Measurements from ENCODE around the gene METTL21C.
A peak's percentile ranks its signal among the peaks of the same experiment; 100 is the strongest.

The METTL21C gene

DNA sequence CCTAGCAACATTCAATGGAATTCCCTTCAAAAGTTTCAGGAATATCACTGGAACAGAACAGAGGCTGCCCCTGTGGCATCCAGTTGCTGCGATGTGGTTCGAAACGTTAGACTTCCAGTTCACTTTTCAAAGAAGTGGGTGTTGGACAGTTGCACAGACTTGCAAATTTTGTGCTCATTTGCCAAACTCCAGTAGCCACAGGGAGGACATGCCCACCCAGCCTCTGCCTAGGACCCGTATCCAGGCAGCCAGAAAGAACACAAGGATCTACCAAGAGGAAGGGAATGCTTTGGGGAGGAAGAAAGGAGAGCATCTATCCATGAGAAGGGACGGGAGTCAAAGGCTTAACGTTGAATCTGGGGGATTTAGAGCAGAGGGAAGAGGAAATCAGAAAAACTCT is at the start of gene METTL21C:
TSS of gene METTL21C (minus strand) at position 108 of the 400 bp plus-strand sequence. CDS start 546 bp downstream, outside the sequence.
- no peak for DNase-seq

- DNase-seq, result no peak
These were observed 47.7 kb upstream of the METTL21C start for GRCh38 chr13:102742506-102742905.

DNA sequence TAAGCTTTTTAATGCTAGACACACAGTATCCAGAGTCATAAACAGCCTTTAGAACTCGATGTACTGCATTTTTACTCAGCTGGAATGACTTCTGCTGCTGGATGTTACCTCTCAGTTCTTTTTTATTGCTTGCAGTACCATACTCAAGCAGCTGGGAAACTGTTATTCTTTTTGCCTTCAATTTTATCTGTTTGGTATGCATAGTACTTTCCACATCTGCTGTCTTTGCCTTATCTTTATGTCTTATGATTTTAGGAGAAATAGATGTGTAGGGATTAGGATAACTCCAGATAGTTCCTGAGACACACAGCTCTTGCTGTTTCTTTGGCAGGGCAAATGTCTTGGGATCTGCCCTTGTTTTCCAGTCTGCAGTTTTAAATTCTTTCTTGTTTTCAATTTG is 47.3 kb upstream of the METTL21C start:
- no peak for DNase-seq

DNA sequence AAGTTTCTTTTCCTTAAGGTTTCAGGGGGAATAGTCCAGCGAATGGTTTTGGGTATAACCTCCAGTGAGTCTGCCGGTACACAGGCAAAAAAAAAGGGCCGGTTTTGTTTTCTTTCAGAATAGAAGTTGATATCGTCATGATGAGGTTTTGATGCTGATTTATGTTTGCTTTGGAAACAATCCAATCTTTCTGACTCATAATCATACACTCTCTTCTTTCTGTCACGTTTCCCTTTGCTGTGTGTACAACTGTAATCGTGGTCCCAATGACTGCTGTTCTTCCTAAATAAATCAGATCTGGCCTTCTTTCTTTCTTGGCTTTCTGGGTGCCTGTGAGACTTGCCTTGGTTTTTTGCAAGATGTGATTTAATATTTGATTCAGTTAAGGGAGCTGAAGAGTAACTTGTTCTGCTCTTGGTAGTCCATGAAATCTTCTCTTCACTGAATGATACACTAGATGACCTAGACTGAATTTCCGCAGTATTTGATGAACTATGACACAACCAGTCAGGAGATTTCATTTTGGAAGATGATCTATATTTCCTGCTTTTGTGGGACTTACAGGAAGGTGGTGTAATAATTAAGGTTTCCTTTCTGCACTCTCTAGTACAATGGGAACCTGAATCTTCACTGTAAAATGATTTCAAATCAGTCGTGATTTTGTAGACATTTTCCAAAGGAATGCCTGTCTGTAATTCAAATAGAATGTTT is 34.9 kb upstream of the METTL21C start:
- DNase-seq, result peak; percentile 75

- DNase-seq, result peak; percentile 1
These were observed 31.6 kb upstream of the METTL21C start for GRCh38 chr13:102726430-102726829.

GRCh38 chr13:102724923-102725322 is 30.1 kb upstream of the METTL21C start:
- peak; percentile 33 for DNase-seq

- no peak for DNase-seq
These were observed 27.0 kb upstream of the METTL21C start for GRCh38 chr13:102721800-102722231.

- no peak for DNase-seq
These were observed 23.9 kb upstream of the METTL21C start for GRCh38 chr13:102718746-102719145.

GRCh38 chr13:102715447-102715846 is 20.6 kb upstream of the METTL21C start:
- no peak for DNase-seq

- DNase-seq, result no peak
These were observed 15.4 kb upstream of the METTL21C start for GRCh38 chr13:102710261-102710679.

GRCh38 chr13:102709536-102709935 is 14.7 kb upstream of the METTL21C start:
- no peak for DNase-seq

GRCh38 chr13:102708991-102709390 is 14.1 kb upstream of the METTL21C start:
- no peak for DNase-seq

GRCh38 chr13:102708211-102708610 is 13.4 kb upstream of the METTL21C start:
- no peak for DNase-seq

GRCh38 chr13:102707467-102707866 is 12.6 kb upstream of the METTL21C start:
- peak; percentile 29 for DNase-seq

DNA sequence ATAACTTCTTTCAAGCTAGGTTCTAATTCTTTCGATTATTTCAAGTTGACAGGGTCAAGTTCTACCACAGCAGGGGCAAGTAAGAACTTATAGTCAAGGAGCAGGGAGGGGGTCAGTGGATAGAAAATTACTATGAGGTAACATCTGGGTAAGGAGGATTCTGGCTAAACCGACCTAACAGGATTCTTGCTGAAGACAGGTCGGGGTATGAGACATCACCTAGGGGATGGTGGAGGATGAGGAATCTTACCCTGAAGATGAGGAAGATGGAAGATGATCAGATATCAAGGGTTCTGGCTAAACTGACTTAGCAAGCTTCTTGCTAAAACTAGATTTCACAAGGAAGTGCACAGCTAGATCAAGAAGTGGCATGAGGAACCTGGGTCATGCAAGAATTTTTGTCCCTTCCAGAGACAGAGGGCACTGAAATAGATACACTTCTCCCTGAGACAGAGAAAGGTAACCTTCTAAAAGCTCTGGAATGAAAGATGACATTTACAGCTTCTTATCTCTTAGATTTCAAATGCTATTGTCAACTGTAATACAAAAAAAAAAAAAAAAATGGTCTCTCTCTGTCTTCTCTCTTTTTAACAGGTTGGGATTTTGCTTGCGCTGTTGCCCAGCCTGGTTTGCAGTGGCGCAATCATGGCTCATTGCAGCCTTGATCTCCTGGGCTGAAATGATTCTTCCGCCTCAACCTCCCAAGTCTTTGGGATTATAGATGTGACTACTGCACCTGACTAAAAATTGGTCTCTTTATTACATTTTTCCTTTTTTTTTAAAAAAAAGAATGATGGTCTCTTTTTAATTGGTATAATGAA is 9.6 kb upstream of the METTL21C start:
- DNase-seq, result no peak

DNA sequence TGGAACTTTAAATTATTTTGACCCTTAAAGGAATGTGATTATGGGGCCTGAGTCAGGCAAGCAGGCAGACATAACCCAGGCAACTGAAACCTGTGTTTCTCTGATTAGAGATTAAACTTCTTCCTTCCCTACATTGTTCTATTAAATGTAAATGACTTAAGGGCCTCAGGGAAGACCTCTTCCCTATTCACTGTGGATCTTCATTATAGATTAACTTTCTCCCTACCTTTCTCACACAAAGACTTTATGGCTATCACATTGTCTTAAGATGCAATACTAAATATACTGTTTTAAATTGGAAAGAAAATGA is 8.8 kb upstream of the METTL21C start:
- DNase-seq, result no peak

GRCh38 chr13:102702965-102703725 is 8.3 kb upstream of the METTL21C start:
- DNase-seq, result no peak

GRCh38 chr13:102701331-102701730 is 6.5 kb upstream of the METTL21C start:
- no peak for DNase-seq

- no peak for DNase-seq
These were observed 5.5 kb upstream of the METTL21C start for GRCh38 chr13:102700088-102701031.

- DNase-seq, result no peak
These were observed 4.7 kb upstream of the METTL21C start for GRCh38 chr13:102699504-102699903.

DNA sequence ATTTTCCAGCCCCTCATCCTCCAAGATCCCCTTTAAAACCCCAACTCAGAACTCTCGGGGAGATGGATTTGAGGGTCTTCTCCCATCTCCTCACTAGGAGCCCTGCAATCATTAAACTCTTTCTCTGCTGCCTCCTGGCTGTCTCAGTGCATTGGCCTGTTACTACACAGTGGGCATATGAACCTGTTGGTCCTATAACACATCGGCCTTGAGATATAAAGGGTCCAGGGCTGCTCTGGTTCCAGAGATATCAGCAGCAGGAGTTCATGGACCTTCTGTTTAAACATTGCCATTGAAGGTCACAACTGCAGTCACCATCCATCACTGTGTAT is 3.8 kb upstream of the METTL21C start:
- DNase-seq, result no peak

DNA sequence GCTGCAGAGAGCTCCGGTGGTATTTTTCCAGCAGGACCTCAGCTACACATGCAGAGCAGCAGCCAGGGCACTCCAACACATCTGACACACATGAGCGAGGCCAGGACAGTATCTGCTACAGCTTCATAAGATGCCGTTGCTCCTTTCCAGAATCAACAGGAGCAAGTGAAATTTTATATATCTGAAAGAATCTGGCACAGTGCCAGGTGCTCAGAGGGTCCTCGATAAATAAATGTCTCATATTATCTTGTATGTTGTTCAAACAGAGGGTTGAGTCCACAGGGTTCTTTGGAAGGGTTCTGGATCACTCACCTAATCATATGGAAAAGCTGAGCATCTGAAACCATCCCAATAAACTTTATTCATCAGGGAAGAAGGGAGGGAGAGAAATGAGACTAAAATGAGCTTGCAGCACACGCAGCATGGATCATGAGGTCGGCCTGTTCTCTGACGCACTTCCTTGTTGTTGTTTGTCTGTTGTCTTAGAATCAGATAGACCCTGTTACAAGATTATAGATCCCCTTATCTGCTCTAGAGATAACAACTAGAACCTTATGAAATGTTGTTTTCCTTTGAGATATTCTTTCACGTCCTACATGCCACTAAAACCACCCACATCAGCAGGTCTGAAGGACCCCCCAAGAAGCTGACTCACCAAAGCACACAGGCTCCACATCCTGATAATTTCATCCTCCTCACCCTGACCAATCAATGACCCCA is 3.2 kb upstream of the METTL21C start:
- no peak for DNase-seq

All from DMS53 (cell line).